H1 (cell line): Measurements from ENCODE around the gene STX8. TPM values are rescaled to one million over a fixed set of nuclear protein-coding genes. Genes with fewer than 3 reads are reported as not detected.
"Not testable (repeated sequence)": the region's sequence is repeated elsewhere in the genome, so short reads cannot be mapped to it uniquely, and the experiment has no call there.

Experiments used
- CTCF ChIA-PET: fragments of 300-600 bp; sonication (Branson Sonifier 250); formaldehyde crosslinking; loops from one replicate; lab custom pipeline; 2021; ENCODE audit not compliant: partially characterized antibody; lab: Charles Lee
- POLR2A ChIA-PET: fragments of 300-600 bp; sonication (Branson Sonifier 250); formaldehyde crosslinking; loops from one replicate; lab custom pipeline; 2021; ENCODE audit warnings: inconsistent platforms; ENCODE audit not compliant: partially characterized antibody; lab: Charles Lee
- DNase-seq, 2 experiments: peaks; one replicate each; pipeline versions ENCODE4 v3.0.0 to v3.0.0-alpha.2; 2010 to 2022; ENCODE audit warnings: low spot score in 2 of 2, low read depth in 1 of 2, mixed read lengths in 1 of 2
- FAIRE-seq: peaks from 2 replicates; lab custom pipeline; 2011; peaks lifted over from hg19 to GRCh38; lab: Jason Lieb, UNC
- H2AFZ ChIP-seq: 2 replicates; pipeline ENCODE4 v1.8.1; 2012; ENCODE audit warnings: low read length, inconsistent platforms
- H2AK5ac ChIP-seq: 2 replicates; pipeline ENCODE4 v1.6.1; 2013; ENCODE audit warnings: low read depth, low read length
- H2BK120ac ChIP-seq: replicated peaks from 2 replicates; pipeline ENCODE3; 2013; ENCODE audit warnings: low read depth, low read length, inconsistent platforms
- H2BK12ac ChIP-seq: 2 replicates; pipeline ENCODE4 v1.6.1; 2013; ENCODE audit warnings: low read depth, low read length
- H2BK15ac ChIP-seq: 2 replicates; pipeline ENCODE4 v1.6.1; 2013; ENCODE audit warnings: low read length
- H2BK20ac ChIP-seq: 2 replicates; pipeline ENCODE4 v1.6.1; 2013; ENCODE audit warnings: low read length
- H2BK5ac ChIP-seq: 2 replicates; pipeline ENCODE4 v1.6.1; 2013; ENCODE audit warnings: low read depth, low read length
- H3K14ac ChIP-seq: 2 replicates; pipeline ENCODE4 v1.6.1; 2013; ENCODE audit warnings: inconsistent platforms; ENCODE audit not compliant: insufficient read length
- H3K18ac ChIP-seq: 2 replicates; pipeline ENCODE4 v1.6.1; 2013; ENCODE audit warnings: low read length; ENCODE audit errors: extremely low read depth
- H3K23ac ChIP-seq: 2 replicates; pipeline ENCODE4 v1.6.1; 2013; ENCODE audit warnings: inconsistent platforms; ENCODE audit not compliant: insufficient read length
- H3K23me2 ChIP-seq: 2 replicates; pipeline ENCODE4 v1.6.1; 2013; ENCODE audit warnings: low read depth, low read length
- H3K27ac ChIP-seq: 2 replicates; pipeline ENCODE4 v1.6.1; 2011; ENCODE audit warnings: low read depth, low read length, inconsistent platforms
- H3K27me3 ChIP-seq, 4 experiments: replicated peaks in 1 of 4; 1 replicate in 1 of 4; 2 replicates in 3 of 4; pipeline versions ENCODE4 v1.6.1 to v1.8.1; 2011 to 2013; ENCODE audit warnings: low read length in 3 of 4, mild to moderate bottlenecking in 3 of 4, inconsistent platforms in 2 of 4, mixed read lengths in 2 of 4, moderate library complexity in 1 of 4; ENCODE audit not compliant: control insufficient read depth in 3 of 4, insufficient read depth in 3 of 4; ENCODE audit errors: extremely low read depth in 1 of 4
- H3K36me3 ChIP-seq, 4 experiments: 2 replicates each; pipeline versions ENCODE4 v1.6.1 to v1.8.1; 2011 to 2013; ENCODE audit warnings: mild to moderate bottlenecking in 4 of 4, low read length in 3 of 4, moderate library complexity in 2 of 4, control low read depth in 1 of 4, inconsistent platforms in 1 of 4; ENCODE audit not compliant: insufficient read depth in 4 of 4, control insufficient read depth in 2 of 4
- H3K4ac ChIP-seq: replicated peaks from 2 replicates; pipeline ENCODE3; 2013; ENCODE audit warnings: low read length, low read depth, mixed read lengths, inconsistent platforms; ENCODE audit not compliant: insufficient read length
- H3K4me1 ChIP-seq, 4 experiments: replicated peaks in 1 of 4; 1 replicate in 1 of 4; 2 replicates in 3 of 4; pipeline versions ENCODE4 v1.6.1 to v1.8.1; 2011 to 2013; ENCODE audit warnings: low read length in 3 of 4, inconsistent platforms in 2 of 4, mixed read lengths in 1 of 4; ENCODE audit not compliant: insufficient read depth in 4 of 4, control insufficient read depth in 3 of 4
- H3K4me2 ChIP-seq, 2 experiments: 2 replicates each; pipeline versions ENCODE4 v1.6.1 to v1.8.1; 2011 to 2013; ENCODE audit warnings: low read depth in 2 of 2, low read length in 2 of 2, control low read depth in 1 of 2, inconsistent platforms in 1 of 2, mild to moderate bottlenecking in 1 of 2; ENCODE audit not compliant: insufficient read depth in 1 of 2
- H3K4me3 ChIP-seq, 4 experiments: fragments of 200-600, 300-600 bp in 1 of 4; sonication (generic), shearing (Covaris generic), sonication (Bioruptor Twin) in 1 of 4; 2 replicates each; pipeline versions ENCODE4 v1.5.1 to v1.8.1; 2011 to 2016; ENCODE audit warnings: low read length in 4 of 4, low read depth in 3 of 4, control low read depth in 2 of 4, inconsistent platforms in 2 of 4, mild to moderate bottlenecking in 2 of 4, mixed read lengths in 1 of 4, moderate library complexity in 1 of 4; ENCODE audit not compliant: insufficient read depth in 2 of 4; ENCODE audit errors: extremely low read depth in 1 of 4
- H3K56ac ChIP-seq: replicated peaks from 2 replicates; pipeline ENCODE3; 2013; ENCODE audit warnings: low read depth, mild to moderate bottlenecking, mixed read lengths, low read length, inconsistent platforms; ENCODE audit not compliant: insufficient read length
- H3K79me1 ChIP-seq: 2 replicates; pipeline ENCODE4 v1.6.1; 2013; ENCODE audit warnings: low read depth, low read length, control low read depth
- H3K79me2 ChIP-seq, 2 experiments: 2 replicates each; pipeline versions ENCODE4 v1.6.1 to v1.8.1; 2012 to 2013; ENCODE audit warnings: low read length in 2 of 2, mild to moderate bottlenecking in 2 of 2, inconsistent platforms in 1 of 2; ENCODE audit not compliant: insufficient read depth in 2 of 2, control insufficient read depth in 1 of 2
- H3K9ac ChIP-seq, 4 experiments: replicated peaks in 1 of 4; 1 replicate in 1 of 4; 2 replicates in 3 of 4; pipeline versions ENCODE4 v1.6.1 to v1.8.1; 2011 to 2013; ENCODE audit warnings: low read depth in 3 of 4, low read length in 3 of 4, control low read depth in 2 of 4, mild to moderate bottlenecking in 2 of 4, moderate library complexity in 2 of 4, inconsistent platforms in 1 of 4; ENCODE audit errors: extremely low read depth in 1 of 4
- H3K9me3 ChIP-seq, 2 experiments: 2 replicates each; pipeline versions ENCODE4 v1.6.1 to v1.8.1; 2012 to 2013; ENCODE audit warnings: mild to moderate bottlenecking in 2 of 2, moderate library complexity in 2 of 2, control low read depth in 1 of 2, inconsistent platforms in 1 of 2, low read depth in 1 of 2, low read length in 1 of 2, mixed read lengths in 1 of 2; ENCODE audit not compliant: insufficient read depth in 2 of 2
- H4K20me1 ChIP-seq, 2 experiments: replicated peaks in 1 of 2; 2 replicates each; pipeline versions ENCODE3 to v1.8.1; 2011 to 2013; ENCODE audit warnings: inconsistent platforms in 2 of 2, low read length in 2 of 2, mild to moderate bottlenecking in 1 of 2; ENCODE audit not compliant: insufficient read depth in 2 of 2, control insufficient read depth in 1 of 2
- H4K5ac ChIP-seq: 2 replicates; pipeline ENCODE4 v1.6.1; 2013; ENCODE audit warnings: low read length, low read depth, mixed read lengths, inconsistent platforms; ENCODE audit not compliant: insufficient read length
- H4K8ac ChIP-seq: 2 replicates; pipeline ENCODE4 v1.8.0; 2013; ENCODE audit warnings: mild to moderate bottlenecking, moderate library complexity, low read length, inconsistent platforms; ENCODE audit not compliant: insufficient read depth; ENCODE audit errors: extremely low read depth
- H4K91ac ChIP-seq: replicated peaks from 2 replicates; pipeline ENCODE3; 2013; ENCODE audit warnings: low read length, mixed read lengths, inconsistent platforms; ENCODE audit not compliant: insufficient read length
- BACH1 ChIP-seq: IDR thresholded peaks from 2 replicates; pipeline ENCODE4 v1.6.1; 2012; ENCODE audit warnings: low read length, improper control_type of control experiment
- BRCA1 ChIP-seq: IDR thresholded peaks from 2 replicates; pipeline ENCODE4 v1.6.1; 2012; ENCODE audit warnings: low read depth, low read length, improper control_type of control experiment
- FOSL1 ChIP-seq: IDR thresholded peaks from 2 replicates; pipeline ENCODE4 v1.6.1; 2011; ENCODE audit warnings: mild to moderate bottlenecking, low read depth, low read length, moderate library complexity; ENCODE audit not compliant: insufficient read depth
- KDM5A ChIP-seq: fragments of 200-600 bp; IDR thresholded peaks from 2 replicates; pipeline ENCODE4 v1.7.1; 2012; ENCODE audit warnings: mild to moderate bottlenecking, low read length, inconsistent platforms, mixed read lengths
- TAF1 ChIP-seq: IDR thresholded peaks from 2 replicates; pipeline ENCODE4 v1.6.1; 2011; ENCODE audit warnings: mild to moderate bottlenecking, low read depth, low read length
- USF2 ChIP-seq: IDR thresholded peaks from 2 replicates; pipeline ENCODE4 v1.6.1; 2011; ENCODE audit warnings: low read length, improper control_type of control experiment
- WGBS, 2 experiments: shearing (Covaris generic) in 1 of 2; methylation state at CpG; one replicate each; pipeline versions ENCODE4 v1.1.6 to v1.1.7; 2013 to 2015; ENCODE audit warnings: low lambda C conversion rate in 2 of 2, mixed read lengths in 2 of 2, inconsistent platforms in 1 of 2, low coverage in 1 of 2, missing lambda C conversion rate in 1 of 2; ENCODE audit not compliant: insufficient replicate concordance in 2 of 2, insufficient coverage in 1 of 2, insufficient read length in 1 of 2; ENCODE audit errors: extremely low coverage in 1 of 2, missing lambda C conversion rate in 1 of 2; 5-methylcytosine and 5-hydroxymethylcytosine counted together
- polyA plus RNA-seq, 7 experiments: library from polyadenylated mRNA; depleted of rRNA in 3 of 7; stranded (reverse) in 5 of 7; unstranded in 2 of 7; fragments of >200 nt in 5 of 7; fragments of 200-250 nt in 2 of 7; gene quantifications; 1 replicate in 5 of 7; 2 replicates in 1 of 7; 4 replicates in 1 of 7; pipeline versions ENCODE4 v1.2.1 to v1.2.3, GENCODE V29; 2011 to 2013; ENCODE audit warnings: missing spikeins in 2 of 7, mixed read lengths in 2 of 7
- total RNA-seq: library from RNA; stranded (reverse); fragmentation: NEBNext Ultra II Directional; extraction: Animal tissue kit (Norgen Biotek cat#: 25700); gene quantifications from 2 replicates; pipeline ENCODE4 v1.2.1, GENCODE V29; 2021

STX8 gene
- total and polyA plus RNA-seq, 2 of the 8 experiments (the other 6 are each of a cell fraction or from before 2014, with no cell fraction given), result 22.8 to 42.5 TPM

GRCh38 chr17:9611557-9611956 lies 35.9 kb upstream of the STX8 start (continued):
- TF ChIP-seq USF2 (no peak), BRCA1 (no peak), TAF1 (no peak), KDM5A (no peak), BACH1 (no peak), FOSL1 (no peak)

DNA sequence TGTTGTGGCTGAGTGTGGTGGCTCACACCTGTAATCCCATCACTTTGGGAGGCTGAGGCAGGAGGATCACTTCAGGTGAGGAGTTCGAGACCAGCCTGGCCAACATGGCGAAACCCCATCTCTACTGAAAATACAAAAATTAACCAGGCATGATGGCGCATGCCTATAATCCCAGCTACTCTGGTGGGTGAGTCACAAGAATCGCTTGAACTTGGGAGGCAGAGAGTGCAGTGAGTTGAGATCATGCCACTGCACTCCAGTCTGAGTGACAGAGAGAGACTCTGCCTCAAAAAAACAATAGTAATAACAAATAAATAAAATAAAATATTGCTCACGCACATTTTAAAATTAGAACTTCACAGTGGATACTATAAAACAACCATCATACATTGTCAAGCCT lies 31.4 kb upstream of the STX8 start:
- H3K79me1 ChIP-seq, H3K9ac ChIP-seq, H3K9me3 ChIP-seq, H4K91ac ChIP-seq, H3K27ac ChIP-seq, H3K4me2 ChIP-seq, H4K8ac ChIP-seq, H2BK120ac ChIP-seq, H2BK15ac ChIP-seq, H3K56ac ChIP-seq, H3K23me2 ChIP-seq, H3K27me3 ChIP-seq, FAIRE-seq, H4K5ac ChIP-seq, H3K4me1 ChIP-seq, H3K23ac ChIP-seq, CTCF ChIA-PET, H3K4me3 ChIP-seq, H3K36me3 ChIP-seq, H3K4ac ChIP-seq, H3K14ac ChIP-seq, POLR2A ChIA-PET, H3K18ac ChIP-seq, H2BK20ac ChIP-seq, H2AK5ac ChIP-seq, H4K20me1 ChIP-seq, H2BK5ac ChIP-seq, DNase-seq, H2BK12ac ChIP-seq, H3K79me2 ChIP-seq, H2AFZ ChIP-seq: not testable (repeated sequence)
- 80% methylated on average over 5 of the region's 5 CpGs; no CpG with 5 or more reads in 1 of the 2 experiments for WGBS, 2 experiments
